OCI-LY1 (cell line): ENCODE measurements around the gene TAC1.

Experiments used
- H2AFZ ChIP-seq: fragments of 200-600 bp; sonication (generic), shearing (Covaris generic); 2 replicates; pipeline ENCODE4 v1.6.0; 2014; ENCODE audit warnings: antibody characterized with exemption, mild to moderate bottlenecking, low read length
- H3F3A ChIP-seq: fragments of 200-600 bp; sonication (generic), shearing (Covaris generic); 2 replicates; pipeline ENCODE4 v1.6.0; 2014; ENCODE audit warnings: mild to moderate bottlenecking, antibody characterized with exemption, low read length, moderate library complexity; ENCODE audit not compliant: insufficient read depth
- H3K27ac ChIP-seq: fragments of 200-600 bp; sonication (generic); 2 replicates; pipeline ENCODE4 v1.5.1; 2014; ENCODE audit warnings: low read length, mixed run types, mild to moderate bottlenecking, low read depth; ENCODE audit not compliant: poor library complexity, severe bottlenecking
- H3K27me3 ChIP-seq: fragments of 200-600 bp; sonication (generic); 2 replicates; pipeline ENCODE4 v1.6.0; 2014; ENCODE audit warnings: antibody characterized with exemption, mild to moderate bottlenecking, low read length, moderate library complexity; ENCODE audit not compliant: insufficient read depth
- H3K36me3 ChIP-seq: fragments of 200-600 bp; sonication (generic); 2 replicates; pipeline ENCODE4 v1.6.1; 2014; ENCODE audit warnings: mild to moderate bottlenecking, antibody characterized with exemption, low read length, moderate library complexity, mixed read lengths; ENCODE audit not compliant: insufficient read depth
- H3K4me1 ChIP-seq: fragments of 200-600 bp; sonication (generic); 2 replicates; pipeline ENCODE4 v1.5.1; 2014; ENCODE audit warnings: mild to moderate bottlenecking, low read length, moderate library complexity; ENCODE audit not compliant: insufficient read depth, severe bottlenecking
- H3K4me2 ChIP-seq: fragments of 200-600 bp; sonication (generic), shearing (Covaris generic); 2 replicates; pipeline ENCODE4 v1.6.1; 2014; ENCODE audit warnings: low read length
- H3K4me3 ChIP-seq: fragments of 200-600 bp; sonication (generic); 2 replicates; pipeline ENCODE4 v1.5.1; 2014; ENCODE audit warnings: low read length, low read depth, mild to moderate bottlenecking, mixed read lengths; ENCODE audit not compliant: poor library complexity, severe bottlenecking
- H3K79me2 ChIP-seq: fragments of 200-600 bp; shearing (Covaris generic); 2 replicates; pipeline ENCODE4 v1.6.1; 2016; ENCODE audit warnings: mixed run types, low read length, mixed read lengths; ENCODE audit not compliant: insufficient read depth
- H3K9ac ChIP-seq: fragments of 200-600 bp; sonication (generic), shearing (Covaris generic); 2 replicates; pipeline ENCODE4 v1.6.1; 2014; ENCODE audit warnings: mild to moderate bottlenecking, low read length, mixed read lengths
- H3K9me2 ChIP-seq: fragments of 200-600 bp; sonication (generic), shearing (Covaris generic); 2 replicates; pipeline ENCODE4 v1.6.1; 2014; ENCODE audit warnings: low read depth, mild to moderate bottlenecking, low read length, mixed read lengths
- H3K9me3 ChIP-seq: fragments of 200-600 bp; shearing (Covaris generic); 2 replicates; pipeline ENCODE4 v1.6.1; 2014; ENCODE audit warnings: low read length, mixed read lengths
- H4K20me1 ChIP-seq: fragments of 200-600 bp; sonication (generic), shearing (Covaris generic); 2 replicates; pipeline ENCODE4 v1.6.0; 2016; ENCODE audit warnings: mild to moderate bottlenecking, low read length; ENCODE audit not compliant: insufficient read depth
- EZH2 ChIP-seq: fragments of 200-600 bp; sonication (generic), shearing (Covaris generic); IDR thresholded peaks from 2 replicates; pipeline ENCODE4 v1.8.0; 2017; ENCODE audit warnings: borderline replicate concordance, mixed run types, mild to moderate bottlenecking, antibody characterized with exemption, low read length, moderate library complexity, mixed read lengths
- TF ChIP-seq, protein P1 (sequence below): fragments of 200-600 bp; sonication (generic), shearing (Covaris generic); IDR thresholded peaks from 2 replicates; pipeline ENCODE4 v1.5.1; 2017; ENCODE audit warnings: mild to moderate bottlenecking, antibody characterized with exemption, low read length, moderate library complexity, mixed read lengths

The TAC1 gene

DNA sequence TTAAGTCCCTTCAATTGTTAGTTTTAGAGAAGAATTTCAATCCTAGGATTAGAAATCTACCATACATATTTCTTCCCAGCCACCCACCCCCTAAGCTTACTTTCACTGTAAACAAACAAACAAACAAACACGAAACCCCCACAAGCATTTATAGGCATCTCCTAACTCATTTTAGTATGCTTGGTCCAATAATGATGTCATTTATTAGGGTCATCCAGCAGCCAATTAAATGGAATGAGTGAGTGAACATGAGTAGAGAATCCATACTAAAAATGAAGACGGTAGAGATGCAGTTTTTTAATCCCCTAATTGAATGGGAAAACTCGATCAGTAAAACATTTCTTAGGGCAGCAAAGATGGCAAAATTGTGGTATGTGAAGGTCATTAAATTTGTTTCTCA, 3.2 kb downstream of the TAC1 start:
- Histone ChIP-seq H4K20me1 (no peaks in the 10 kb centered on the region), H3K79me2 (no peaks in the 10 kb centered on the region), H2AFZ (no peak overlapping the region), H3K9ac (no peak overlapping the region), H3K36me3 (no peaks in the 10 kb centered on the region), H3F3A (no peaks in the 10 kb centered on the region), H3K9me2 (no peaks in the 10 kb centered on the region), H3K4me1 (no peaks in the 10 kb centered on the region), H3K4me3 (no peak overlapping the region), H3K27me3 (no peaks in the 10 kb centered on the region), H3K9me3 (no peaks in the 10 kb centered on the region), H3K4me2 (no peak overlapping the region), H3K27ac (no peak overlapping the region)
- no peak for TF ChIP-seq EZH2
- TF ChIP-seq, protein P1, sequence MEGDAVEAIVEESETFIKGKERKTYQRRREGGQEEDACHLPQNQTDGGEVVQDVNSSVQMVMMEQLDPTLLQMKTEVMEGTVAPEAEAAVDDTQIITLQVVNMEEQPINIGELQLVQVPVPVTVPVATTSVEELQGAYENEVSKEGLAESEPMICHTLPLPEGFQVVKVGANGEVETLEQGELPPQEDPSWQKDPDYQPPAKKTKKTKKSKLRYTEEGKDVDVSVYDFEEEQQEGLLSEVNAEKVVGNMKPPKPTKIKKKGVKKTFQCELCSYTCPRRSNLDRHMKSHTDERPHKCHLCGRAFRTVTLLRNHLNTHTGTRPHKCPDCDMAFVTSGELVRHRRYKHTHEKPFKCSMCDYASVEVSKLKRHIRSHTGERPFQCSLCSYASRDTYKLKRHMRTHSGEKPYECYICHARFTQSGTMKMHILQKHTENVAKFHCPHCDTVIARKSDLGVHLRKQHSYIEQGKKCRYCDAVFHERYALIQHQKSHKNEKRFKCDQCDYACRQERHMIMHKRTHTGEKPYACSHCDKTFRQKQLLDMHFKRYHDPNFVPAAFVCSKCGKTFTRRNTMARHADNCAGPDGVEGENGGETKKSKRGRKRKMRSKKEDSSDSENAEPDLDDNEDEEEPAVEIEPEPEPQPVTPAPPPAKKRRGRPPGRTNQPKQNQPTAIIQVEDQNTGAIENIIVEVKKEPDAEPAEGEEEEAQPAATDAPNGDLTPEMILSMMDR = no peak

GRCh38 chr7:97748482-97748881, 16.6 kb downstream of the TAC1 start:
- no peaks in the 10 kb centered on the region for H3K27me3 ChIP-seq
- no peaks in the 10 kb centered on the region for H3F3A ChIP-seq
- no peaks in the 10 kb centered on the region for H4K20me1 ChIP-seq
- H2AFZ ChIP-seq = no peak overlapping the region
- TF ChIP-seq, protein P1 = no peak
- TF ChIP-seq EZH2 = no peak
- no peak overlapping the region for H3K9ac ChIP-seq
- no peak overlapping the region for H3K4me2 ChIP-seq
- H3K9me3 ChIP-seq = no peaks in the 10 kb centered on the region
- no peaks in the 10 kb centered on the region for H3K79me2 ChIP-seq
- no peaks in the 10 kb centered on the region for H3K36me3 ChIP-seq
- no peaks in the 10 kb centered on the region for H3K4me1 ChIP-seq
- H3K4me3 ChIP-seq = no peak overlapping the region
- no peaks in the 10 kb centered on the region for H3K9me2 ChIP-seq
- no peak overlapping the region for H3K27ac ChIP-seq

DNA sequence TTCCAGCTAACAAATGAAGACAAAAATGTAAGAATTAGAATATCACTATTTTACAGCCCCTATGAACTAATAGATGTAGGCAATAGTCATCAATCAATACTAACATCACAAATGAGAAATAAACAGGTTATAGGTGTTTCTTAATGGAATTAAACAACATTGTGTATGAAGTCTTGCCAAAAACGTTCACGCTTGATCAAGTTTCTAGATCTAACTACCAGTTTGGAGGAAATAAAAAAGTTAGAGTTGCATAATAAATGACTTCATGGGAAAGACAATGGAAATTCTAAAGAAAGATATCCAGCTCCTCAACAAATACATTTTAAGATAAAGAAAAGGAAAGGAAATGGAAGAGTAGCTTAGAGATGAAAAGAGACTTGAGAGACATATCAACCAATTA, 19.7 kb downstream of the TAC1 start:
- Histone ChIP-seq H3K27ac (no peak overlapping the region), H3K9me2 (no peaks in the 10 kb centered on the region), H3F3A (no peaks in the 10 kb centered on the region), H3K27me3 (no peaks in the 10 kb centered on the region), H3K79me2 (no peaks in the 10 kb centered on the region), H4K20me1 (no peaks in the 10 kb centered on the region), H3K4me1 (no peaks in the 10 kb centered on the region), H3K9me3 (no peaks in the 10 kb centered on the region), H3K9ac (no peak overlapping the region), H3K36me3 (no peaks in the 10 kb centered on the region), H3K4me2 (no peak overlapping the region), H2AFZ (no peak overlapping the region), H3K4me3 (no peak overlapping the region)
- no peak for TF ChIP-seq EZH2
- TF ChIP-seq, protein P1 = no peak
